ENCODE results near the gene PTGDR. TPM values are rescaled to one million over a fixed set of nuclear protein-coding genes. Genes with fewer than 3 reads are reported as not detected.
A peak's percentile ranks its signal among the peaks of the same experiment; 100 is the strongest.

Gene PTGDR, protein sequence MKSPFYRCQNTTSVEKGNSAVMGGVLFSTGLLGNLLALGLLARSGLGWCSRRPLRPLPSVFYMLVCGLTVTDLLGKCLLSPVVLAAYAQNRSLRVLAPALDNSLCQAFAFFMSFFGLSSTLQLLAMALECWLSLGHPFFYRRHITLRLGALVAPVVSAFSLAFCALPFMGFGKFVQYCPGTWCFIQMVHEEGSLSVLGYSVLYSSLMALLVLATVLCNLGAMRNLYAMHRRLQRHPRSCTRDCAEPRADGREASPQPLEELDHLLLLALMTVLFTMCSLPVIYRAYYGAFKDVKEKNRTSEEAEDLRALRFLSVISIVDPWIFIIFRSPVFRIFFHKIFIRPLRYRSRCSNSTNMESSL
- 0.17 and 0.33 TPM in 2 replicates for total RNA-seq

DNA sequence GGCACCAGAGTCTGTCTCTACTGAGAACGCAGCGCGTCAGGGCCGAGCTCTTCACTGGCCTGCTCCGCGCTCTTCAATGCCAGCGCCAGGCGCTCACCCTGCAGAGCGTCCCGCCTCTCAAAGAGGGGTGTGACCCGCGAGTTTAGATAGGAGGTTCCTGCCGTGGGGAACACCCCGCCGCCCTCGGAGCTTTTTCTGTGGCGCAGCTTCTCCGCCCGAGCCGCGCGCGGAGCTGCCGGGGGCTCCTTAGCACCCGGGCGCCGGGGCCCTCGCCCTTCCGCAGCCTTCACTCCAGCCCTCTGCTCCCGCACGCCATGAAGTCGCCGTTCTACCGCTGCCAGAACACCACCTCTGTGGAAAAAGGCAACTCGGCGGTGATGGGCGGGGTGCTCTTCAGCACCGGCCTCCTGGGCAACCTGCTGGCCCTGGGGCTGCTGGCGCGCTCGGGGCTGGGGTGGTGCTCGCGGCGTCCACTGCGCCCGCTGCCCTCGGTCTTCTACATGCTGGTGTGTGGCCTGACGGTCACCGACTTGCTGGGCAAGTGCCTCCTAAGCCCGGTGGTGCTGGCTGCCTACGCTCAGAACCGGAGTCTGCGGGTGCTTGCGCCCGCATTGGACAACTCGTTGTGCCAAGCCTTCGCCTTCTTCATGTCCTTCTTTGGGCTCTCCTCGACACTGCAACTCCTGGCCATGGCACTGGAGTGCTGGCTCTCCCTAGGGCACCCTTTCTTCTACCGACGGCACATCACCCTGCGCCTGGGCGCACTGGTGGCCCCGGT is at the start of gene PTGDR:
TSS of gene PTGDR (plus strand) at position 198 of the 778 bp plus-strand sequence. CDS start at position 315, 117 bp downstream.
- intact Hi-C loops (cut with micrococcal nuclease): loop anchor here (10.0 kb wide), 1 partner anchor 203 kb away; the partner anchor contains the start of gene NID2
- Mint-ChIP-seq H3K4me3 (peak within 1 kb of the TSS; percentile 91), H3K4me1 (peaks cover 39% of the 10 kb centered on the region), H3K36me3 (ENCODE audit: low read depth) (peaks cover 8% of the 10 kb centered on the region), H3K27me3 (peaks cover 55% of the 10 kb centered on the region), H3K27ac (peak within 1 kb of the TSS; percentile 61), H3K9me3 (no peaks in the 10 kb centered on the region)
- peak; percentile 79 for DNase-seq

GRCh38 chr14:52219488-52220084 is 47.9 kb upstream of the PTGDR start:
- DNase-seq: no peak
- Mint-ChIP-seq H3K9me3 (no peaks in the 10 kb centered on the region), H3K4me1 (peaks cover 5% of the 10 kb centered on the region), H3K27me3 (peaks cover 7% of the 10 kb centered on the region), H3K4me3 (no peak overlapping the region), H3K36me3 (ENCODE audit: low read depth) (no peaks in the 10 kb centered on the region), H3K27ac (no peak overlapping the region)
- intact Hi-C loops (cut with micrococcal nuclease): no loop called here

GRCh38 chr14:52220924-52221811 is 46.3 kb upstream of the PTGDR start:
- Mint-ChIP-seq H3K4me1 (peaks cover 5% of the 10 kb centered on the region), H3K36me3 (ENCODE audit: low read depth) (no peaks in the 10 kb centered on the region), H3K9me3 (no peaks in the 10 kb centered on the region), H3K27me3 (peaks cover 2% of the 10 kb centered on the region), H3K4me3 (peak overlapping the region; percentile 81), H3K27ac (peak overlapping the region; percentile 76)
- peak; percentile 57 for DNase-seq
- intact Hi-C loops (cut with micrococcal nuclease): no loop called here

- Mint-ChIP-seq H3K36me3 (ENCODE audit: low read depth) (no peaks in the 10 kb centered on the region), H3K27me3 (no peaks in the 10 kb centered on the region), H3K4me3 (no peak overlapping the region), H3K27ac (no peak overlapping the region), H3K4me1 (peaks cover 5% of the 10 kb centered on the region), H3K9me3 (no peaks in the 10 kb centered on the region)
- intact Hi-C loops (cut with micrococcal nuclease): no loop called here
- DNase-seq: no peak
Measured at GRCh38 chr14:52222901-52223300, 44.6 kb upstream of the PTGDR start.

- Mint-ChIP-seq H3K9me3 (no peaks in the 10 kb centered on the region), H3K4me1 (peaks cover 3% of the 10 kb centered on the region), H3K4me3 (no peak overlapping the region), H3K27ac (no peak overlapping the region), H3K27me3 (peaks cover 2% of the 10 kb centered on the region), H3K36me3 (ENCODE audit: low read depth) (no peaks in the 10 kb centered on the region)
- intact Hi-C loops (cut with micrococcal nuclease): no loop called here
- no peak for DNase-seq
Measured at GRCh38 chr14:52227619-52228222, 39.8 kb upstream of the PTGDR start.

- intact Hi-C loops (cut with micrococcal nuclease): no loop called here
- no peak for DNase-seq
- Mint-ChIP-seq H3K36me3 (ENCODE audit: low read depth) (no peaks in the 10 kb centered on the region), H3K4me3 (no peak overlapping the region), H3K9me3 (no peaks in the 10 kb centered on the region), H3K4me1 (peaks cover 3% of the 10 kb centered on the region), H3K27me3 (peaks cover 9% of the 10 kb centered on the region), H3K27ac (no peak overlapping the region)
Measured at GRCh38 chr14:52233693-52234092, 33.8 kb upstream of the PTGDR start.

DNA sequence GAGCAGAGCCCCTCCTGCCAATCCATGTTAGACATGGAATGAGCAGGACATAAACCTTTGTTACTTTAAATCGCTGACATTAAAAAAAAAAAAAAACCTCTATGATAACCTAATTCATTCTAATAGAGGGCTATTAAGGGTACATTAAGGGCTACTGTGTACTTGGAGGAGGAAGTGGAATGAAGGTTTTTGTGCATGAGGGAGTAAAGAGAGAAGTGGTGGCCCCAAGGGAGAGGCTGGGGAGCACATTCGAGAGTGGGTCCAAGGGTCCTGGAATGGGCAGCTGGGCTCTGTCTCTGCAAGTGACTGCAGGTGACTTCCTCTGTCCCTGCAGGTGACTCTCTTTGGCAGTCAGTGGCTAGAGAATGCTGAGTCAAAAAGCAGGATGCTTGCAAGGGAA is 32.1 kb upstream of the PTGDR start:
- intact Hi-C loops (cut with micrococcal nuclease): no loop called here

DNA sequence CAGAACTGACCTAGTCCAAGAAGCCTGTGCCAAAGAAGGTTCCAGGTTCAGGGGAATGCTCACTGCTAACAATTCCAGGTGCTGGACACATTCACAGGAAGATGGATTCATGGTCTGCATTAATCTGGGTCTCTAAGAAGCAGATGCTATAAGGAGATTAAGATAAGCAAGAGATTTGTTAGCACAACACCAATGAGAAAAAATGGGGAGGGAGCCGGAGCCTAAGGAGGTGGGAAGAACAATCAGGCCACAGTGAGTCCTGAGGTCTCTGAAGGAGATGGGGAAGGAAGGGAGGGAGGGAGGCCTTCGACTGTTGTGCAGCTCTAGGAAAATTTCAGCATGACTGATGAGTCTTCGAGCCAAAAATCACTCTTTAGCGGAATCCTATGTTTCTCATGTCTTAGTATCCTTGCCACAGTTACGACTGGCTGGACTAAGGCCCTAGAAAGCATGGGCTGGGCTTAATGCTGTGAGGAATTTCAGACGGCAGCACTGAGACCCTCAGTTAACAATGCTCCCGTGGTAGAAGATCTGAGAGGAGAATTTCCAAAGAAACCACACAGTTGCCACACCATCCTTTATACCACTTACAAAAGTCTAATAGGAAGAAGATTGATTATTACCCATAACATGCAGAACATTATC is 31.5 kb upstream of the PTGDR start:
- Mint-ChIP-seq H3K9me3 (no peaks in the 10 kb centered on the region), H3K27me3 (peaks cover 12% of the 10 kb centered on the region), H3K4me1 (peaks cover 2% of the 10 kb centered on the region), H3K4me3 (no peak overlapping the region), H3K36me3 (ENCODE audit: low read depth) (no peaks in the 10 kb centered on the region), H3K27ac (no peak overlapping the region)
- intact Hi-C loops (cut with micrococcal nuclease): no loop called here
- DNase-seq: no peak

More for the DNA sequence above, 32.1 kb upstream of the PTGDR start:
- no peak overlapping the region for H3K27ac Mint-ChIP-seq
- H3K9me3 Mint-ChIP-seq: no peaks in the 10 kb centered on the region
- peaks cover under 1% of the 10 kb centered on the region for H3K4me1 Mint-ChIP-seq
- DNase-seq: no peak
- no peaks in the 10 kb centered on the region for H3K36me3 Mint-ChIP-seq (ENCODE audit: low read depth)
- H3K27me3 Mint-ChIP-seq: peaks cover 9% of the 10 kb centered on the region
- H3K4me3 Mint-ChIP-seq: no peak overlapping the region

DNA sequence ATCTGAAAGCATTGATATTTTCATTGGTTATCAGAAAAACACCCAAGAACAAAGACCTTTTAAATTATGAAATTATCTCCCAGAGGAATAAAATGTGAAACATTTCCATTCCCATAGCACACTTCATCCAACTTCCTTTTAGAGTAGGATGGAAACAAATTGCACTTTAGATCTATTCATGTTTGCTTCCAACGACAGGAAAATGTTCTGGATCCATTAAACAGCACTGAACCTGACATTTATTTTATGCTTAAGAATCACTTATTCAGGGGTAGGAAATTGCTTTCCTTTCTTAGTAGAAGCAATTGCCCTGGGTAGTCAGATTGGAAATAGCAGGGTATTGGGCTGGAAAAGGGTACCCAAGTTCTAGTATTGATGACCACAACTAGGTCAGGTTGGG is 28.8 kb upstream of the PTGDR start:
- DNase-seq: no peak
- intact Hi-C loops (cut with micrococcal nuclease): no loop called here
- Mint-ChIP-seq H3K27ac (no peak overlapping the region), H3K36me3 (ENCODE audit: low read depth) (no peaks in the 10 kb centered on the region), H3K4me3 (no peak overlapping the region), H3K27me3 (peaks cover 17% of the 10 kb centered on the region), H3K4me1 (peaks cover 2% of the 10 kb centered on the region), H3K9me3 (no peaks in the 10 kb centered on the region)

GRCh38 chr14:52240623-52241022 is 26.9 kb upstream of the PTGDR start:
- H3K36me3 Mint-ChIP-seq (ENCODE audit: low read depth): no peaks in the 10 kb centered on the region
- no peaks in the 10 kb centered on the region for H3K9me3 Mint-ChIP-seq
- H3K27ac Mint-ChIP-seq: no peak overlapping the region
- DNase-seq: no peak
- peaks cover 20% of the 10 kb centered on the region for H3K27me3 Mint-ChIP-seq
- peaks cover 2% of the 10 kb centered on the region for H3K4me1 Mint-ChIP-seq
- intact Hi-C loops (cut with micrococcal nuclease): no loop called here
- H3K4me3 Mint-ChIP-seq: no peak overlapping the region

- intact Hi-C loops (cut with micrococcal nuclease): no loop called here
- peaks cover under 1% of the 10 kb centered on the region for H3K9me3 Mint-ChIP-seq
Measured at GRCh38 chr14:52241087-52241793, 26.3 kb upstream of the PTGDR start.

GRCh38 chr14:52244328-52244727 is 23.2 kb upstream of the PTGDR start:
- Mint-ChIP-seq H3K4me3 (no peak overlapping the region), H3K9me3 (peaks cover 22% of the 10 kb centered on the region), H3K27me3 (peaks cover 13% of the 10 kb centered on the region), H3K4me1 (peaks cover 10% of the 10 kb centered on the region), H3K27ac (no peak overlapping the region), H3K36me3 (ENCODE audit: low read depth) (no peaks in the 10 kb centered on the region)
- intact Hi-C loops (cut with micrococcal nuclease): no loop called here
- peak; percentile 37 for DNase-seq

More at GRCh38 chr14:52241087-52241793, 26.3 kb upstream of the PTGDR start:
- Mint-ChIP-seq H3K4me3 (no peak overlapping the region), H3K4me1 (peaks cover 2% of the 10 kb centered on the region), H3K27me3 (peaks cover 20% of the 10 kb centered on the region), H3K27ac (no peak overlapping the region), H3K36me3 (ENCODE audit: low read depth) (no peaks in the 10 kb centered on the region)
- DNase-seq: no peak

Measured in activated CD4-positive, alpha-beta T cell treated with anti-CD3 and anti-CD28 coated beads, Interleukin-2, amount 10 ng/mL, durations not matched to agents 24 days and 14 days (primary cell).